Duodenal mucosa (tissue), 2 donors: ENCODE results near the gene MGMT.
"Not testable (repeated sequence)": the region's sequence is repeated elsewhere in the genome, so short reads cannot be mapped to it uniquely, and the experiment has no call there.

Experiments
- H3K27ac ChIP-seq: one replicate; pipeline ENCODE4 v1.7.0; 2013; ENCODE audit warnings: low read depth, low read length
- H3K27me3 ChIP-seq, 2 donors: one replicate each; pipeline ENCODE4 v1.7.0; 2013; ENCODE audit warnings: low read length in 2 of 2, control low read depth in 1 of 2; ENCODE audit not compliant: insufficient read depth in 2 of 2, control insufficient read depth in 1 of 2
- H3K36me3 ChIP-seq, 2 donors: one replicate each; pipeline ENCODE4 v1.7.0; 2013; ENCODE audit warnings: low read length in 2 of 2, control low read depth in 1 of 2; ENCODE audit not compliant: insufficient read depth in 2 of 2, control insufficient read depth in 1 of 2
- H3K4me1 ChIP-seq, 2 donors: one replicate each; pipeline ENCODE4 v1.7.0; 2013; ENCODE audit warnings: low read length in 2 of 2, control low read depth in 1 of 2; ENCODE audit not compliant: insufficient read depth in 2 of 2, control insufficient read depth in 1 of 2
- H3K4me3 ChIP-seq, 2 donors: one replicate each; pipeline ENCODE4 v1.7.0; 2013; ENCODE audit warnings: low read length in 2 of 2, low read depth in 1 of 2
- H3K9ac ChIP-seq, 2 donors: one replicate each; pipeline ENCODE4 v1.7.0; 2013; ENCODE audit warnings: low read length in 2 of 2, low read depth in 1 of 2
- H3K9me3 ChIP-seq, 2 donors: one replicate each; pipeline ENCODE4 v1.7.0; 2013; ENCODE audit warnings: low read length in 2 of 2, control low read depth in 1 of 2; ENCODE audit not compliant: control insufficient read depth in 1 of 2

Gene MGMT

DNA sequence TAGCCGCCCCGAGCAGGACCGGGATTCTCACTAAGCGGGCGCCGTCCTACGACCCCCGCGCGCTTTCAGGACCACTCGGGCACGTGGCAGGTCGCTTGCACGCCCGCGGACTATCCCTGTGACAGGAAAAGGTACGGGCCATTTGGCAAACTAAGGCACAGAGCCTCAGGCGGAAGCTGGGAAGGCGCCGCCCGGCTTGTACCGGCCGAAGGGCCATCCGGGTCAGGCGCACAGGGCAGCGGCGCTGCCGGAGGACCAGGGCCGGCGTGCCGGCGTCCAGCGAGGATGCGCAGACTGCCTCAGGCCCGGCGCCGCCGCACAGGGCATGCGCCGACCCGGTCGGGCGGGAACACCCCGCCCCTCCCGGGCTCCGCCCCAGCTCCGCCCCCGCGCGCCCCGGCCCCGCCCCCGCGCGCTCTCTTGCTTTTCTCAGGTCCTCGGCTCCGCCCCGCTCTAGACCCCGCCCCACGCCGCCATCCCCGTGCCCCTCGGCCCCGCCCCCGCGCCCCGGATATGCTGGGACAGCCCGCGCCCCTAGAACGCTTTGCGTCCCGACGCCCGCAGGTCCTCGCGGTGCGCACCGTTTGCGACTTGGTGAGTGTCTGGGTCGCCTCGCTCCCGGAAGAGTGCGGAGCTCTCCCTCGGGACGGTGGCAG lies at the start of gene MGMT:
Gene MGMT, plus strand, starts transcription at position 539 of the 656 bp plus-strand sequence.
- Histone ChIP-seq H3K36me3 (no peaks in the 10 kb centered on the region), H3K9me3 (no peaks in the 10 kb centered on the region), H3K9ac (peak within 1 kb of the TSS; percentile 64 to 78), H3K4me3 (peak within 1 kb of the TSS; percentile 82 to 85), H3K4me1 (peaks cover 6 to 19% of the 10 kb centered on the region in 2 donors), H3K27ac (peak within 1 kb of the TSS; percentile 78), H3K27me3 (peaks cover 0 to 3% of the 10 kb centered on the region in 2 donors)

- Histone ChIP-seq H3K27ac (no peak overlapping the region), H3K4me3 (no peak overlapping the region), H3K36me3 (no peaks in the 10 kb centered on the region), H3K9ac (no peak overlapping the region), H3K4me1 (no peaks in the 10 kb centered on the region), H3K9me3 (no peaks in the 10 kb centered on the region), H3K27me3 (no peaks in the 10 kb centered on the region)
Measured at GRCh38 chr10:129417870-129418269, 49.2 kb upstream of the MGMT start.

GRCh38 chr10:129418496-129419225 lies 48.4 kb upstream of the MGMT start:
- no peaks in the 10 kb centered on the region for H3K36me3 ChIP-seq

GRCh38 chr10:129419397-129419796 lies 47.6 kb upstream of the MGMT start:
- Histone ChIP-seq H3K4me3 (no peak overlapping the region), H3K27ac (no peak overlapping the region), H3K4me1 (no peaks in the 10 kb centered on the region), H3K27me3 (no peaks in the 10 kb centered on the region), H3K36me3 (no peaks in the 10 kb centered on the region), H3K9ac (no peak overlapping the region), H3K9me3 (no peaks in the 10 kb centered on the region)

More at GRCh38 chr10:129418496-129419225, 48.4 kb upstream of the MGMT start:
- H3K27me3 ChIP-seq = no peaks in the 10 kb centered on the region
- no peak overlapping the region for H3K4me3 ChIP-seq
- no peak overlapping the region for H3K9ac ChIP-seq
- no peaks in the 10 kb centered on the region for H3K9me3 ChIP-seq
- H3K4me1 ChIP-seq = no peaks in the 10 kb centered on the region
- no peak overlapping the region for H3K27ac ChIP-seq

DNA sequence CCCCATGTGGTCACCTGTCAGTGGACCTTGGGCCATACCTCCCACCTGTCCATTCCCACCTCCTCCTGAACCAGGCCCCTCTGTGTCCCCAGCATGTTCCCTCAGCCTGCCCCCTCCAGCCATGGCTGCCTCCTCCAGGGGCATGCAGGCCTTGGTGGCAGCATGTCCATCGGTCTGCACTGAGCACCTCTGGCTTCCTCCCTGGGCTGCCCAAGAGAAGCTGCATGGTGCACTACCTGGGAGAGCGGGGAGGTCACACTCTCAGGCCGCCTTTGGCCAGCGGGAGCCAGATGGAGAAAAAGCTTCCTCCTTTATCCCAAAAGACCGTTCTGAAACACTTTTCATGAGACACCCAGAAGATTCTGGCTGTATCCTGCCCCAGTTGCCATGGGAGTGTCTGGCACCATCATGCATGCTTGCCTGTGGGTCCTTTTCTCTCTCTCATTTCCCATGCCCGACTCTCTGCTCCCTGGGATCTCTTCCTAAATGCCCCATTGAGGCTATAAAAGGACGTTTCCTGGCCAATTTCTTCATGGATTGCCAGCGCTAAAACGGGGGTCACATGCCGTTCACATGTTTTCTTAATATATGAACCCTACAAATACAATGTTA lies 45.5 kb upstream of the MGMT start:
- no peaks in the 10 kb centered on the region for H3K9me3 ChIP-seq
- H3K36me3 ChIP-seq = no peaks in the 10 kb centered on the region
- no peak overlapping the region for H3K9ac ChIP-seq
- no peaks in the 10 kb centered on the region for H3K4me1 ChIP-seq
- no peak overlapping the region for H3K4me3 ChIP-seq
- H3K27me3 ChIP-seq = no peaks in the 10 kb centered on the region
- H3K27ac ChIP-seq = no peak overlapping the region

GRCh38 chr10:129424978-129425377 lies 42.1 kb upstream of the MGMT start:
- Histone ChIP-seq H3K4me1 (no peaks in the 10 kb centered on the region), H3K27ac (no peak overlapping the region), H3K9ac (no peak overlapping the region), H3K9me3 (no peaks in the 10 kb centered on the region), H3K36me3 (no peaks in the 10 kb centered on the region), H3K27me3 (no peaks in the 10 kb centered on the region), H3K4me3 (no peak overlapping the region)

GRCh38 chr10:129426606-129427005 lies 40.4 kb upstream of the MGMT start:
- H3K36me3 ChIP-seq = no peaks in the 10 kb centered on the region
- H3K4me1 ChIP-seq = no peaks in the 10 kb centered on the region
- H3K4me3 ChIP-seq = no peak overlapping the region
- H3K9ac ChIP-seq = no peak overlapping the region
- H3K9me3 ChIP-seq = no peaks in the 10 kb centered on the region
- H3K27ac ChIP-seq = no peak overlapping the region
- H3K27me3 ChIP-seq = peaks cover 2 to 4% of the 10 kb centered on the region in 2 donors

GRCh38 chr10:129433266-129433665 lies 33.8 kb upstream of the MGMT start:
- Histone ChIP-seq H3K4me1 (no peaks in the 10 kb centered on the region), H3K4me3 (no peak overlapping the region), H3K27me3 (peaks cover 2 to 4% of the 10 kb centered on the region in 2 donors), H3K9me3 (no peaks in the 10 kb centered on the region), H3K27ac (no peak overlapping the region), H3K36me3 (no peaks in the 10 kb centered on the region), H3K9ac (no peak overlapping the region)

GRCh38 chr10:129435724-129436123 lies 31.3 kb upstream of the MGMT start:
- H3K4me1 ChIP-seq, H3K36me3 ChIP-seq, H3K9ac ChIP-seq, H3K4me3 ChIP-seq, H3K9me3 ChIP-seq, H3K27me3 ChIP-seq, H3K27ac ChIP-seq: not testable (repeated sequence)

DNA sequence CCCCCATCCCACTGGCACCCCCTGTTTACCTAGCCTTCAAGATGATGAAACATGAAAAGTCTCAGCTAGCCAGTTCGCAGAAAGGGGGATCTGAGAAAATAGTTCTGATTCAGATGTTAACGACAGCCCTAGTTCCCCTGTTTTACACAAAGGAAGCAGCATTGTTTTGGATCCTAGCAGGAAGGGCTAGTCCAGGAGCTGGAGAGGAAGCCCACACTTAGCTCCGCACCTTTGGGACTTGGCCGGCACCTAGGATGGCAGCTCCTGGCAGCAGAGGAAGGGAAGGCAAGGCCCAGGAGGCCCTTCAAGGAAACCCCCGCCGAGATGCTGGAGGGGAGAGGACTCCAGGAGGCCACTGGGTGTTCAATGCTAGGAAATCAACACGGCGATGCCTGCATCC lies 29.0 kb upstream of the MGMT start:
- Histone ChIP-seq H3K27ac (no peak overlapping the region), H3K36me3 (no peaks in the 10 kb centered on the region), H3K9ac (no peak overlapping the region), H3K9me3 (no peaks in the 10 kb centered on the region), H3K4me1 (no peaks in the 10 kb centered on the region), H3K4me3 (no peak overlapping the region), H3K27me3 (peaks cover 0 to 6% of the 10 kb centered on the region in 2 donors)
